ENCODE measurements around the gene SMCP.

SMCP gene

GRCh38 chr1:152878042-152878441 is at the start of gene SMCP:
SMCP (plus strand) TSS chr1:152878322; CDS start chr1:152884423, 6,101 bp downstream.
- H3K9me2 ChIP-seq (replicated peaks; ENCODE audit: insufficient read depth, low read length), result no peaks in the 10 kb centered on the region
- H3K9ac ChIP-seq (ENCODE audit: low read length), result no peak within 1 kb of the TSS
- no peaks in the 10 kb centered on the region for H3K4me1 ChIP-seq (ENCODE audit: low read length)
- H3F3A ChIP-seq (ENCODE audit: insufficient read depth, low read length), result no peaks in the 10 kb centered on the region
- H3K36me3 ChIP-seq (replicated peaks; ENCODE audit: insufficient read depth, low read length), result no peaks in the 10 kb centered on the region
- H3K9me3 ChIP-seq (replicated peaks; ENCODE audit: insufficient read depth, low read length), result no peaks in the 10 kb centered on the region
- no peak within 1 kb of the TSS for H3K27ac ChIP-seq (ENCODE audit: low read length)
- H3K79me2 ChIP-seq (ENCODE audit: low read length), result no peaks in the 10 kb centered on the region
- H2AFZ ChIP-seq (ENCODE audit: low read length), result no peak within 1 kb of the TSS
- H3K27me3 ChIP-seq (replicated peaks; ENCODE audit: insufficient read depth, low read length), result no peaks in the 10 kb centered on the region
- no peak within 1 kb of the TSS for H3K4me3 ChIP-seq (ENCODE audit: low read length)
- DNase-seq, result no peak
- TF ChIP-seq CTCF (IDR thresholded peaks at IDR 0.05; ENCODE audit: low read length) (peak; percentile 48), EZH2 (optimal IDR thresholded peaks at IDR 0.05; ENCODE audit: low read depth, low read length) (no peak)
- H4K20me1 ChIP-seq (ENCODE audit: insufficient read depth, low read length), result no peaks in the 10 kb centered on the region
- no peak within 1 kb of the TSS for H3K4me2 ChIP-seq (ENCODE audit: low read depth, low read length)

- no peaks in the 10 kb centered on the region for H4K20me1 ChIP-seq (ENCODE audit: insufficient read depth, low read length)
- H3K36me3 ChIP-seq (replicated peaks; ENCODE audit: insufficient read depth, low read length), result no peaks in the 10 kb centered on the region
- no peak overlapping the region for H3K27ac ChIP-seq (ENCODE audit: low read length)
- H3K4me3 ChIP-seq (ENCODE audit: low read length), result no peak overlapping the region
- H3F3A ChIP-seq (ENCODE audit: insufficient read depth, low read length), result no peaks in the 10 kb centered on the region
- H3K79me2 ChIP-seq (ENCODE audit: low read length), result no peaks in the 10 kb centered on the region
- no peak overlapping the region for H2AFZ ChIP-seq (ENCODE audit: low read length)
- H3K4me2 ChIP-seq (ENCODE audit: low read depth, low read length), result no peak overlapping the region
- DNase-seq, result no peak
- 0 out of 2 replicates have a peak, but pooled peaks cover 2% of the 10 kb centered on the region for H3K9me2 ChIP-seq (replicated peaks; ENCODE audit: insufficient read depth, low read length)
- no peaks in the 10 kb centered on the region for H3K4me1 ChIP-seq (ENCODE audit: low read length)
- no peaks in the 10 kb centered on the region for H3K9me3 ChIP-seq (replicated peaks; ENCODE audit: insufficient read depth, low read length)
- H3K27me3 ChIP-seq (replicated peaks; ENCODE audit: insufficient read depth, low read length), result no peaks in the 10 kb centered on the region
- no peak overlapping the region for H3K9ac ChIP-seq (ENCODE audit: low read length)
- TF ChIP-seq EZH2phosphoT487 (IDR thresholded peaks at IDR 0.05; ENCODE audit: low read length), result no peak
- no peak for TF ChIP-seq EZH2 (optimal IDR thresholded peaks at IDR 0.05; ENCODE audit: low read depth, low read length)
Observed at GRCh38 chr1:152836870-152837269, 41.3 kb upstream of the SMCP start.

- Histone ChIP-seq H3K4me1 (ENCODE audit: low read length) (no peaks in the 10 kb centered on the region), H4K20me1 (ENCODE audit: insufficient read depth, low read length) (no peaks in the 10 kb centered on the region), H3F3A (ENCODE audit: insufficient read depth, low read length) (no peaks in the 10 kb centered on the region), H3K9ac (ENCODE audit: low read length) (no peak within 1 kb of the TSS), H2AFZ (ENCODE audit: low read length) (no peak within 1 kb of the TSS), H3K4me3 (ENCODE audit: low read length) (no peak within 1 kb of the TSS), H3K27ac (ENCODE audit: low read length) (no peak within 1 kb of the TSS), H3K9me2 (replicated peaks; ENCODE audit: insufficient read depth, low read length) (no peaks in the 10 kb centered on the region), H3K4me2 (ENCODE audit: low read depth, low read length) (no peak within 1 kb of the TSS), H3K9me3 (replicated peaks; ENCODE audit: insufficient read depth, low read length) (no peaks in the 10 kb centered on the region), H3K79me2 (ENCODE audit: low read length) (no peaks in the 10 kb centered on the region), H3K27me3 (replicated peaks; ENCODE audit: insufficient read depth, low read length) (no peaks in the 10 kb centered on the region), H3K36me3 (replicated peaks; ENCODE audit: insufficient read depth, low read length) (no peaks in the 10 kb centered on the region)
- TF ChIP-seq EZH2 (optimal IDR thresholded peaks at IDR 0.05; ENCODE audit: low read depth, low read length), result no peak
- TF ChIP-seq CTCF (IDR thresholded peaks at IDR 0.05; ENCODE audit: low read length), result no peak
- no peak for TF ChIP-seq EZH2phosphoT487 (IDR thresholded peaks at IDR 0.05; ENCODE audit: low read length)
- no peak for DNase-seq
Observed at GRCh38 chr1:152842556-152842955, 35.6 kb upstream of the SMCP start, which contains the start of gene LCE6A. LCE6A (plus strand) TSS chr1:152842856; CDS start chr1:152843521, 665 bp downstream.

- Histone ChIP-seq H2AFZ (ENCODE audit: low read length) (no peak overlapping the region), H3K4me3 (ENCODE audit: low read length) (no peak overlapping the region), H3K9ac (ENCODE audit: low read length) (no peak overlapping the region), H3K27me3 (replicated peaks; ENCODE audit: insufficient read depth, low read length) (no peaks in the 10 kb centered on the region), H3K9me3 (replicated peaks; ENCODE audit: insufficient read depth, low read length) (no peaks in the 10 kb centered on the region), H3K79me2 (ENCODE audit: low read length) (no peaks in the 10 kb centered on the region), H3K9me2 (replicated peaks; ENCODE audit: insufficient read depth, low read length) (no peaks in the 10 kb centered on the region), H3K36me3 (replicated peaks; ENCODE audit: insufficient read depth, low read length) (no peaks in the 10 kb centered on the region), H3F3A (ENCODE audit: insufficient read depth, low read length) (no peaks in the 10 kb centered on the region), H3K4me1 (ENCODE audit: low read length) (no peaks in the 10 kb centered on the region), H3K4me2 (ENCODE audit: low read depth, low read length) (no peak overlapping the region), H4K20me1 (ENCODE audit: insufficient read depth, low read length) (no peaks in the 10 kb centered on the region), H3K27ac (ENCODE audit: low read length) (no peak overlapping the region)
- no peak for DNase-seq
- TF ChIP-seq EZH2phosphoT487 (IDR thresholded peaks at IDR 0.05; ENCODE audit: low read length) (no peak), CTCF (IDR thresholded peaks at IDR 0.05; ENCODE audit: low read length) (no peak), EZH2 (optimal IDR thresholded peaks at IDR 0.05; ENCODE audit: low read depth, low read length) (no peak)
Observed at GRCh38 chr1:152855661-152856060, 22.5 kb upstream of the SMCP start.
